KBM-7 (cell line): ENCODE measurements around the gene NUP93.
"Not testable (repeated sequence)": the region's sequence is repeated elsewhere in the genome, so short reads cannot be mapped to it uniquely, and the experiment has no call there.

ENCODE experiments used
- DNase-seq: peaks from one replicate; pipeline ENCODE4 v3.0.0-alpha.2; 2015
- in situ Hi-C: fragments of 300-500 bp; cut with MboI; formaldehyde crosslinking; loops from 2 replicates; pipeline ENCODE4 v1.14.3; 2020; ENCODE audit warnings: low sequenced_read_pairs, low pct_unique_long_range_greater_than_20kb, mixed read lengths

NUP93 gene

DNA sequence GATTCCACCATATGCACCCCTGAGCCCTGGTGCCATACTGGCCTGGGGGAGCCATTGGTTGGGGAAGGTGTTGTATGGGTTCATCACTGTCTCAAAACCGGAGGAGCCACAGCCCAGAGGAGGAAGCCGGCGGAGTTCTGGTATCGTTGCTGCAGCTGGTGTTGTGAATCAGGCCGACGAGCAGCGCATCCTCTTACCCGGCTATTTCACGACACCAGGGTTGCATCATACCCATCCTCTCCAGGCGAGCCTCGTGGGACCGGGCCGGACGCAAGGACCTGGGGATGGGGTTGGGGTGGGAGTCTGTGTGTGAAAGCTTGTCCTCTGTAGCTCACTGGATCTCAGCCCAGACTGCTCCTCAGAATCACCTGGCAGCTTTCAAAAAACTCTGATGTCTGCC, 128.4 kb downstream of the NUP93 start:
- no peak for DNase-seq
- in situ Hi-C loops = no loop called here

GRCh38 chr16:56859636-56860035, 129.7 kb downstream of the NUP93 start:
- DNase-seq = no peak
- in situ Hi-C loops = no loop called here

GRCh38 chr16:56860226-56861020, 130.5 kb downstream of the NUP93 start:
- DNase-seq = peak; percentile 76
- in situ Hi-C loops = no loop called here

DNA sequence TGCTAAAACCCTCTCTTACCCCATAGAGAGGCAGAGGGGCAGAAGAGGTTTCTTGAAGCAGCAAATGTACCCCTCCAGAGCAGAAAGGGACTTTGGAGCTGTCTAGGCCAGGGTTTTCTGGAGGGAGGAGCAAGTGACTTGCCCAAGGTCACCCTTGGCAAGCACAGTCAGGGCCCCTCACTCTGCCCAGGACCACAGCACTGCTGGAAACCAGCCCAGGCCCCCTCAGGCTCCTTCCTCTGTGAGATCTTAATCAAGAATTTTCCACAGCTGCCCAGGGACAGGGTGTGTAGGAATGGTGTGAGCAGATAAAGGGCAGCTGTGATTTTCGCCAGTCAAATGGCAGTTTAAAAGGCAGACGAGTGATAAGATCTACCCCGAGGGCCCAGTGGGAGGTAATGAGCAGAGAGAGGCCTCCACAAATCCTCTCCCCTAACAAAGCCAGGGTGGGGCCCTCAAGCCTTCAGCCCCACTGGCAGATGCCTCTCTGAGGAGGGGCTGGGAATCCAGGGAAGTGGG, 131.2 kb downstream of the NUP93 start:
- DNase-seq = peak; percentile 39
- in situ Hi-C loops = no loop called here

DNA sequence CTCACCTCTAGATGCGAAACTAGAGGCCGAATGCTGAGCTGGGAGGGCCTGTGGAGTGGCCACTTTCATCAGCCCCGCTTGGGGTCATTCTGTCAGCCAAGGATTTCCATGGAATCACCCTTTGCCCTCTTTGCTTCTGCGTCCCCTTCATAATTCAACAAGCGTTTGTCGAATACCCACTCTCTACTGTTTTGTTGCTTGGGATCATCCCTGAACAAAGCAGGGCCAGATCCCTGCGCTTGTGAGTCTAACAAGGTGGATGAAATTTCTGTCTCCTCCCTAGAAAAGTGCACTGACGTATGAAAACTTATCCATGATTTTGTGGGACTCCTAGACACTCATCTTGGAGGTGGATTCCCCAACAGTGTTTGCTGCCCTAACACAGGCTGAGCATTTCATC, 131.8 kb downstream of the NUP93 start:
- no peak for DNase-seq
- in situ Hi-C loops = no loop called here

GRCh38 chr16:56862776-56863175, 132.8 kb downstream of the NUP93 start:
- DNase-seq = peak; percentile 41
- in situ Hi-C loops = no loop called here

- in situ Hi-C loops = no loop called here
Measured at GRCh38 chr16:56864960-56865359, 135.0 kb downstream of the NUP93 start, which contains the start of gene SLC12A3. Gene SLC12A3 (plus strand): TSS chr16:56865207. CDS start chr16:56865236, 29 bp downstream.

DNA sequence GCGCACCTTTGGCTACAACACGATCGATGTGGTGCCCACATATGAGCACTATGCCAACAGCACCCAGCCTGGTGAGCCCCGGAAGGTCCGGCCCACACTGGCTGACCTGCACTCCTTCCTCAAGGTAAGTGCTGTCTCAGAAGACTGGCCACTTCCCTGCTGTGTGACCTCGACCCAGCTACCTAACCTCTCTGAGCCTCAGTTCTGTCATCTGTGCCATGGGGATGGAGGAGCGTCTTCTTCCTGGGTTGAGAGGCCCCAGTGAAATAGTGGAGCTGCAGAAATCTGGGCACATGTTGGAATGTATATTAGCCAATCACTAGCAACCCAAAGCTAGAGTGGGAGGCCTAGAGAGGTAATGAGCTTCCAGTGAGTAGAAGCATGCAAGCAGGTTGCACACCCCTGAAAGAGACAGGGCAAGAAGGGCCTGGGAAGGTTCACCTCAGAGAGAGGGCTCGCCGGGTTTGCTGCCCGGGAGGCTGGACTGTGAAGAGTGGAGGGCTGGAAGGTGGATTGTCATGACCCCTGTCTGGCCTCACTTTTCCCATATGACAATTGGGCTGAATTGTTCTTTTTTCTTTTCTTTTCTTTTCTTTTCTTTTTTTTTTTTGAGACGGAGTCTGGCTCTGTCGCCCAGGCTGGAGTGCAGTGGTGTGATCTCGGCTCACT, 135.6 kb downstream of the NUP93 start:
- in situ Hi-C loops = no loop called here
- DNase-seq = no peak

More at GRCh38 chr16:56864960-56865359, 135.0 kb downstream of the NUP93 start, which contains the start of gene SLC12A3:
- DNase-seq = no peak

DNA sequence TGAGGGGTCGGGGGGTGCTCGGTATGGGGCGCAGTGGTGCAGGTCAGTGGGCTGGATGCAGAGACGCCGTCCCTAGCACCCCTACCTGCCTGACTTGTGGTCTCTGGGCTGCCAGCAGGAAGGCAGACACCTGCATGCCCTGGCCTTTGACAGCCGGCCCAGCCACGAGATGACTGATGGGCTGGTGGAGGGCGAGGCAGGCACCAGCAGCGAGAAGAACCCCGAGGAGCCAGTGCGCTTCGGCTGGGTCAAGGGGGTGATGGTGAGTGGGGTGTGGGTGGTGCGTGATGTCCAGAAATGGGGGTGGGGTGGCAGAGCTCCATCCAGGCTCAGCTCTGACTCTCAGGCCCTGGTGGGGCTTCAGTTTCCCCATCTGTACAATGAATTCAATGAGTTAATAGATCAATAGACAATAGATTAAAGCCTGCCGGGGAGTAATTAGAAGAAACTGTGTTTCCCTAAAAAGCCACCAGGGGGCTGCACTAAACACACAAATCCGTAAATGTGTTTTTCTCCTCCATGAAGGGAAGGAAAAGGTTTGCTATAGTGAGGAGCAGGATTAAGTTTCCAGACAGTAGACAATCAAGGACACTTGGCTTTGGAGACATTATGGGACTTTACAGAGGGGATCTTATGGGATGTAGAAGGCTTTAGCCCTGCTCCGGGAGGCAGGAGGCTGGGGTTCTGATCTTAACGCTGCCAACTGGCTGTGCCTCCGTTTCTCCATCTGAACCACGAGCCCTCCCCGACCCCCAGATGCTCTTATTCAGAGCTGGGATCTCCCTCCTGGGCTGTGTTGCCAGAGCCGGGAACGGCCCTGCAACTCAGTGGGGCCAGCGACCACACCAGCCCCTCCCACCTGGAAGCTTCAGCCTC, 137.3 kb downstream of the NUP93 start:
- in situ Hi-C loops = no loop called here
- peak; percentile 64 for DNase-seq

- in situ Hi-C loops = no loop called here
- no peak for DNase-seq
Measured at GRCh38 chr16:56868175-56868574, 138.2 kb downstream of the NUP93 start.

GRCh38 chr16:56868766-56869165, 138.8 kb downstream of the NUP93 start:
- not testable (repeated sequence) for DNase-seq

GRCh38 chr16:56869513-56870275, 139.8 kb downstream of the NUP93 start:
- peak; percentile 58 for DNase-seq
- in situ Hi-C loops = no loop called here

More at GRCh38 chr16:56868766-56869165, 138.8 kb downstream of the NUP93 start:
- in situ Hi-C loops = not testable (repeated sequence)

DNA sequence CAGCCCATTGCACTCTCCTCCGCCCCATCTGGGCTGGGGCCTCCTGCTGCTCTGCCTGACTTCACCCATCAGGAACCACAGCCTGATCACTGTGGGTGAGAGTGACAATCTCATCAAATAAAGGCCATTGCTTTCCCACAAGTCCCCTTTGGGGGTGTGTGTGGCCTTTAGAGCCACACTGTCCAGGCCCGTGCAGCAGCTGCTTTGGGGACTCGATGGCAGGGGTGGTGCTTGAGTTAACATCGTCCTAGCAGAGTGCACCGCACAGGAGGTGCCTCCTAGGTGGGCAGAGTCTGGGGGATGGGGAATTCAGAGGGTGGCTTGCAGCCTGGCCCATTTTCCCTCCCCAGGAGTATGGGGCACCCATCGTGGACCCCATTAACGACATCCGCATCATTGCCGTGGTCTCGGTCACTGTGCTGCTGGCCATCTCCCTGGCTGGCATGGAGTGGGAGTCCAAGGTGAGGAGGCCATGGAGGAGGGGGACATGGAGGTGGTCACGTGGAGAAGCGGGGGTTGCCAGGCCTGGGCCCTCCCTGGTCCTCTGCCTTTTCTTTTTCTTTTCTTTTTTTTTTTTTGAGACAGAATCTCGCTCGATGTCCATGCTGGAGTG, 140.5 kb downstream of the NUP93 start:
- no peak for DNase-seq
- in situ Hi-C loops = no loop called here

DNA sequence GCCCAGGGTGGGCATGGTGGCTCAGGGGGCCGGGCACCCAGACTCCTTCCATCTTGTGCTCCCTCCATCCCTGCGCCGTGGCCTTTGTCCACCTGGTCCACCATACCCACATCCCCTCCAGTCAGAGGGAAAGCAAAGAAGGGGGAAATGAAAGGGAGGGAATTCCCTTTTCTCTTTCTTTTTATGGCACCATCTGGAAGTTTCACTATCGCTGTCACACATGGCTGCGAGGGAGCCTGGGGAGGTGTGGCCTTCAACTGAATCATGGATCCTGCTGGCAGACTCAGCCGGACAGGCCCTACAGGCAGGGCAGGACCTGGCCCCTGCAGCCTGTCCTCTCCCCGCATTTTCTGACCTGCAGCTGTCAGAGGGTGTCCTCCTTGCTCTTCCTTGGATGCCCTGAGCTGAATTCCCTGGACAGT, 141.3 kb downstream of the NUP93 start:
- DNase-seq = no peak
- in situ Hi-C loops = no loop called here

DNA sequence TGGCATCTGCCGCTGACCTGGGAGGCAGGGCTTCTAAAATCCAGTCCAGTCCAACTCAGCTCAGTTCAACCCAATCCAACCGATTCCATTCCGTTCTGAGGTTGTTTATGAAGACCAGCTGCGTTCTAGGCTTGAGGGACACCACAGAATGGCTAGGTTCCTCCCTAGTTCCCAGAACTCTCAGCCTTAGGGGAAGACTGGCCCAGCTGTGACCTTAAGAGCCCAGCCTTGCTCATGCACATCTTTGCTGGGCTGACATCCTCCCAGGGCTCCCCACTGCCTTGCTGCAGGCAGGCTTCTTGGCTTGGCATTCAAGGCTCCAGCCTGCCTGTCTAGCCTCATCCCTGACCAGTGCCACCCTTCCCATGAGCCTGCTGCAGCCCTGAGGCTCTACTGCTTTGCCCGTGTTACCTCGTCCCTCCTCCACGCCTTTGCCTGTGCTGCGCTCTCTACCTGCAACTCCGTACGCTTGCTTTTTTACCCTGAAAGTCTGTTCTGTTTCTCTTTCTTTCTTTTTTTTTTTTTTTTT, 143.0 kb downstream of the NUP93 start:
- in situ Hi-C loops = no loop called here
- peak; percentile 74 for DNase-seq

- in situ Hi-C loops = no loop called here
- no peak for DNase-seq
Measured at GRCh38 chr16:56874800-56875199, 144.9 kb downstream of the NUP93 start.

DNA sequence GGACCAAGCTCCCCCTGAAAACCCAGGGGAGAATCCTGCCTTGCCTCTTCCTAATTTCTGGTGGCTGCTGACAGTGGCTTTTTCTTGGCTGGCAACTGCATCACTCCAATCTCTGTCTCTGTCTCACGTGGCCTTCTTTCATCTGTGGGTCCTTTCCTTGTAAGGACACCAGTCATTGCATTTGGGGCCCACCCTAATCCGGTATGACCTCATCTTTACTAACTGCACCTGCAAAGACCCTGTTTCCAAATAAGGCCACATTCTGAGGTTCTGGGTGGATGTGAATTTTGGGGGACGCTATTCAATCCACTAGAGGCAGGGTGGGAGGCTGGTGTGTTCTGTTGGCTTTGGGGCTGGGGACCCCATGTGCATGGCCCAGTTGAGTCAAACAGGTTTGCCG, 146.1 kb downstream of the NUP93 start:
- in situ Hi-C loops = no loop called here
- DNase-seq = no peak
